ENCODE measurements around the gene INPP5F.
"Not testable (repeated sequence)": the region's sequence is repeated elsewhere in the genome, so short reads cannot be mapped to it uniquely, and the experiment has no call there.

INPP5F gene

DNA sequence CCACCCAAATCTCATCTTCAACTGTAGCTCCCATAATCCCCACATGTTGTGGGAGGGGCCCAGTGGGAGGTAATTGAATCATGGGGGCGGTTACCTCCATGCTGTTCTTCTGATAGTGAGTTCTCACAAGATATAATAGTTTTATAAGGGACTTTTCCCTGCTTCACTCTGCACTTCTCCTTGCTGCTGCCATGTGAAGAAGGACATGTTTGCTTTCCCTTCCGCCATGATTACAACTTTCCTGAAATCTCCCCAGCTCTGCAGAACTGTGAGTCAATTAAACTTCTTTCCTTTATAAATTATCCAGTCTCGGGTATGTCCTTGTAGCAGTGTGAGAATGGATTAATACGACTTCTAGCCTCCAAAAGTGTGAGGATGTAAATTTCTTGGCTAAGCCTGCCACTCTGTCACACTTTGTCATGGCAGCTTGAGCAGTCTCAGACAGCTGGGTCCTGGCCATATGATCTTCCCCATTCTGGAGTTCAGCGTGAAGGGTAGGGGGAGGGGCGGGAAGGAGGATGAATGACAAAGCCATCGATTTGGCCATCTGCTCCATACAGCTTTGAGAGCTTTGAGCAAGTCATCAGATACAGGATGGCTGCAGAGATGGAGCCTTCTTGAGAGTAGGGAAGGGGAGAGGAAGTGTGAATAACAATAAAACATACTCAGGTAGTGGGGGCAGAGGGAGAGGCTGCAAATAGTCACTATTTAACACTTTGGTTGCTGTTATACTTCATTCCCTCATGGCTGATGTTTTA lies 19.1 kb upstream of the INPP5F start:
- DNase-seq = peak; percentile 30

DNA sequence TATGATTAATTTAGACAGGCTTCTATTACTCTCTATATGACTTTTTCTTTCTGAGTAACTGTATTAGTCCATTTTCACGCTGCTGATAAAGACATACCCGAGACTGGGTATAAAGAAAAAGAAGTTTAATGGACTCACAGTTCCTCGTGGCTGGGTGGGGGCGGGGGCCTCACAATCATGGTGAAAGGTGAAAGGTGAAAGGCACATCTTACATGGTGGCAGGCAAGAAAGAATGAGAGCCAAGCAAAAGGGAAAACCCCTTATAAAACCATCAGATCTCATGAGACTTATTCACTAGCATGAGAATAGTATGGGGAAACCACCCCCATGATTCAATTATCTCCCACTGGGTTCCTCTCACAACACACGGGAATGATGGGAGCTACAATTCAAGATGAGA lies 18.5 kb upstream of the INPP5F start:
- DNase-seq = peak; percentile 70

DNA sequence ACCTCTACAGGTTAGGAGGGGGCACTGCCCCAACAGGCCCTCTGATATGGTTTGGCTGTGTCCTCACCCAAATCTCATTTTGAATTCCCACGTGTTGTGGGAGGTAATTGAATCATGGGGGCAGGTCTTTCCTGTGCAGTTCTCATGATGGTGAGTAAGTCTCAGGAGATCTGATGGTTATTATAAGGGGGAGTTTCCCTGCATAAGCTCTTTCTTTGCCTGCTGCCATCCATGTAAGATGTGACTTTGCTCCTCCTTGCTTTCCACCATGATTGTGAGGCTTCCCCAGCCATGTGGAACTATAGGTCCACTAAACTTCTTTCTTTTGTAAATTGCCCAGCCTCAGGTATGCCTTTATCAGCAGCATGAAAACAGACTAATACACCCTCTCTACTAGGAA lies 14.9 kb upstream of the INPP5F start:
- not testable (repeated sequence) for DNase-seq

DNA sequence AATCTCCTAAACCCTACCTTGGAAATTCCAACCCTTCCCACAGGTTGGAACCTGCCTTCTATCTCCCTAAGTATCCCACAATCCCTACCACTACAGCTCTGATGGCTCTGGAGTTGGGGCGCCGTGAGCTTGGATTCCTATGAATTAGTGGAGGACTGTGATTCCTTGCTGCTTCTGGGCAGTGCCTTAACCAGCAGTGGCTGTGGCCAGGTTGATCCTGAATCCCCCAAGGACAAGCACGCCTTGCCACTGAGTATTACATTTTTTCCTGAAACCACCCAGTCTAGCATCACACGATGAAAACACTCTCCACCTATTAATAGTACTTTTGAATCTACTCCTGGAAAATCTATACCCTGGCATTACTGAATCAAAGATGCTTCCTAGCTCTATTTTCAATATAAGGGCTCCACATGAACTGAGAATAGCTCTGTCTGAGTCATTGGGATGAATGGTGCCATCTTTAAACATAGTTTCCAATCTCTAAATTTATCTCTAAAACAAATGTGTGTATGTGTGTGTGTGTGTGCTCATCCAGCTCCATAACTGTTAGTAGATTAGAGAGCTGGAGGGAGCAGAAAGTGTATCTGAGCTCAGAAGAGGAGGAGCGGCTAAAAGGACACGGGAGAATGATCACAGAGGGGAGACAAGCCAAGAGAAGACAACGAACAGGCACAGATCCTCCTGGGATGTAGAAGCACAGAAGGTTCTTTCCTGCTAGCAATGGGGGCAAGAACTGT lies 11.9 kb upstream of the INPP5F start:
- DNase-seq = no peak

DNA sequence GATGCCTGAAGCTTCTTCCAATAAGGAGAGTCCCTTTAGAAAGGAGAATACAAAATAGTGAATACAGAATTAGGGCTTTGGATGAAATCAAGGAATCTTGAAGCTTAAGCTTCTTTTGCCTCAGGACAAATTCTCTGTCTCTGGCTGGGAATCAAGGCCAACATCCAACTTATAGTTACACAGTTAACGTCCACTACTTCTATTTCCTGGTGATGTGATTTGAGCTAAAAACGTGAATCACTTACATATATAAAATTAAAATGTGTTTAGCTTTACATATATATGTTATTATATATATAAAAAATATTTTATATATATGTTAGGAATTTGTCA lies 11.4 kb upstream of the INPP5F start:
- DNase-seq = no peak

DNA sequence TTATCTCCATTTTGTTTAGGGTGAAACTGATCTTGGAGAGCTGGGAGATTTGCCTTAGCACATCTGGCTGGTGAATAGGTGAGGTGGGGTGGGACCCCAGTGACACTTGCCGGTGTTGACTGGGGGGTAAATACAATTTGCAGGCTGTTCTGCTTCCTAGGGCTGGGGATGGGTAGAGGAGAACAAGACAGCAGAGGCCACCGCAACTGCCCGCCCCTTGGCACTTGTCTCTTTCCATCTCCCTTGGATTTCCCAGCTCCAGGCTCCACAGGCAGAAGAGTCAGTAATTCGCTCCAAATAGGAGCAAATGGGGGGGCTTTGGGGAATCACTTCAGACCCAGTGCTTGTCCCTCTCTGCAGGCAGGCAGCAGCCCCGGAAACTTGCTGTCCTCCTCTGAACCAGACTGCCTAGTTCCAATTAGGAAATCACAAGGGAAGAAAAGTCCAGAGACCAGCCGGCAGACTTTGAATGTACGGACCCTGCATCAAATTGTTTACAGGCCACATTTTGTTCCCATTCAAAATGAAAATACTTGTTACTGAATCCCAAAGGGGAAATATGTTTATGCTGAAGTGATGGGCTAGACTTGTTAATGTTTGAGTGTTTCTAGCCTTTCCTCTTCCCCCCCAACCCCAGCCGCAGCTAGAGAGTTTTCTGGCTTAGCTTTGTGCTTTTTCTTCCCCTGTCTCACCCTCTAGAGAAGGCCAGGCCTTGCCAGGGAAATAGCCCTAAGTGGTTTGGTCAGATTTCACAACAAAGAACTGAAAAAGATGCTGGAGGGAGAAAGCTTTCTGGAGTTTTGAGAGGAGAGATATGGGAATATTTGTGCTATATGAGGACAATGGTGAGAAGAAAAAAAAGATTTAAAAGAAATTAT lies 10.0 kb upstream of the INPP5F start:
- DNase-seq = no peak

DNA sequence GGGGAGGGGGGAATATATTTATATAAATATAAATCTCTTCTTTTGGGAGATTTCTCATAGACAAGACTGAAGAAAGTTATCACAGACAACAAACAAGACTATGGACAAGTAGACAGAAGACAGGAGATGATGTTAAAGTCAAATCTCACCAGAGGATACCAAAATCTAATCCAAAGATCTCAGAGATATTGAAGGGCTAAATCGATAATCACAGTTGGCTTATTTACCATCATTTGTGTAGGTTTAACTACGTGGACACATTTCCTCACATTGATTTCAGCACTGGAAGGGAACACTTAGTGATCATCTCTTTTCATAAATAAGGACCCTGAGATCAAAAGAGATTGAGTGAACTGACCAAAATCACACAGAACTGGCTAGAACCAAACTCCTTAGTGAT lies 2.7 kb upstream of the INPP5F start:
- no peak for DNase-seq

DNA sequence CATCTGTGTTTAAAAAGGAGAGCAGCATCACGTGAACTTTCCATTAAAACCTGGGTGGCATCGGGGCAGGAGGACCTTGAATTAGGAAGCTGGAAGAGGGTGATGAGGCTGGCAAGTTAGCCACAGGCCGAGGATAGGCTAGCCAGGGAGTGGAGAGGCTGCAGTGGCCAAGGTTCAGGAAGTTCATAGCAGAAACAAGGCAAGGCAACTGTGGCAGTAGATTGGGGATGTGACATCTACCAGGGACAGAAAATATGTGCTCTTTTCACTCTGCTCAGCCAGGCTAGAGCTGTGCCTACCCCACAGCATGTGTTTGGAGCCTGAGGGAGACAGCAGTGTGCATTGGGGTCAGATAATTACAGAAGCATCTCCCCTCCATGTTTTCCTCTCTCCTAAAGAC lies 2.2 kb upstream of the INPP5F start:
- no peak for DNase-seq

DNA sequence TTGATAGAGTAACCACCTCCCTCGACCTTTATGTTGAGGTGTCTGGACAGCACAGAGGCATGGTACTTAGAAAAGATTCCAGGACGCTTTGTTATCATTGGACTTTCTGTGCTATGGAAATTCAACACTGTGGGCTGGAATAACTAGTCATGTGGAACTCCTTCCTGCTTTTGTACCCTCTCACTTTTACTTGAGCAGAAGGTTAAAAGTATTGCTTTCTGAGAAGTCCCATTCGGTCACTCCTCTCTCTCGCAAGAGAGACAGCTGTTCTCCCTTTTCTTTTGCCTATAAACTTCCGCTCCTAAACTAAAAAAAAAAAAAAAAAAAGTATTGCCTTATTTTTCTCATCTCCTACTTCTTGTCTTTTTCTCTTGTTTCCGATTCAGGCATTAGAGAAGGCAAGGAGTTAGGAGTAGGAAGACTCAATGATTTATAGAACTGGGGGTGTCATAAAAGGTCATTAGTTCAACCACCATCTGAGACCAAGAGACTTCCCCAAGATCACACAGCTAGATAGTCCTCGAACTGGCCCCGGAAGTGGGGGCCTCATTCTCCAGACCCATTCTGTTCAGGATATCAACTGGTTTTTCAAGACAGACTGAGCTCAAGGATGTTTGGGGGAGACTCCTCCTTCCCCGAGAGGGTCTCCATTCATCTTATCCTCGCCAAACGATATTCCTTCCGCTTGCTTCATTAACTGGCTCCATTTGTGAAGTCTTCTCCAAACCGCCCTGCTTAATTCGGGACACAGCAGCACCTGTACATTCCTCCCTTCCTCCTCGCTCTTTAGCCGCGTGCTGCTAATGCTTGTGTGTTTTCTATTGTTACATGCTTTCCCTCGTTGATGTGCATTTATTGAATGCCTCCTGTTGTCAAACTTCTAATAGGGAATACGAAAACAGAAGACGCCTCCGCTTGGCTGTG lies 995 bp upstream of the INPP5F start:
- no peak for DNase-seq

DNA sequence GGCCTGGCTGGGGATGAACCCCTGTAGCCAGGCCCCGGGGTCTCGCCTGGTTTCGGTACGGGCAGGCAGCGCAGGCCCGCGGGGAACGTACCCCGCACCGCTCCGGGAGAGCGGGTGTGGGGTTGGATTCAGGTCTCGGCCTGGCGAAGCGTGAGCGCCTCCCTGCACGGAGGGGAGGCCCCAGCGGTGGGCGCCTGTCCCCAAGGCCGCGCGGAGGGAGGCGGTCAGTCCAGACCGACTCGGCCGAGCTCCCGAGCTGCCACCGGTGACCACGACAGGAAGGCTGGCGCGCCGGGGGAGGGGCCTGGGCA lies 378 bp upstream of the INPP5F start:
- no peak for DNase-seq

DNA sequence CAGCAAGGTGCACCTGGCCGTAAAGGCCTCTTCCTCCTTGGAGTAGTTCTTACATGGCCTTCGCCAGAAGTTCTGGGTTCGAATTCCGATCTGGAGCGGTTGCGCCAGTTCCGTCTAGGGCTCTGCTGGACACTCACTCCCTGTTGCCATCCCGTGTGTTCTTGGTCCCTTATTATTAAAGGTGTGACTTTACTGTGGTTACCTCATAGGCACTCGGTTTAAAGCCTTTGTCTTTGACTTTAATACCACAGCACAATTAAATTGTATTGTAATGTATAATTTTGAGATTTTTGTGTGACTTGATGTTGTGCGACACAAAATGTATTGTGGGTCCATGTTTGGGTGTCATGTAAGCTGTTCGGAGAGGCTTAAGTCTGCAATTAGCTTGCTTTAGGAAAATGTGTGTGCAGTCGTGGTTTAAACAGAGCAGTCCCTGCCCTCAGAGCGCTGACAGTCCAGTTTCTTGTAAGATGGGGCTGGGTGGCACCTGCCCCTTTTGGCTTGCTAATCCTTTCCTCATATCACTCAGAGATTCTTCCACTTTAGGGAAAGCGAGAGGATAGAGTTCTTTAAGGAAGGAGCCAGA lies 919 bp downstream of the INPP5F start:
- peak; percentile 29 for DNase-seq

DNA sequence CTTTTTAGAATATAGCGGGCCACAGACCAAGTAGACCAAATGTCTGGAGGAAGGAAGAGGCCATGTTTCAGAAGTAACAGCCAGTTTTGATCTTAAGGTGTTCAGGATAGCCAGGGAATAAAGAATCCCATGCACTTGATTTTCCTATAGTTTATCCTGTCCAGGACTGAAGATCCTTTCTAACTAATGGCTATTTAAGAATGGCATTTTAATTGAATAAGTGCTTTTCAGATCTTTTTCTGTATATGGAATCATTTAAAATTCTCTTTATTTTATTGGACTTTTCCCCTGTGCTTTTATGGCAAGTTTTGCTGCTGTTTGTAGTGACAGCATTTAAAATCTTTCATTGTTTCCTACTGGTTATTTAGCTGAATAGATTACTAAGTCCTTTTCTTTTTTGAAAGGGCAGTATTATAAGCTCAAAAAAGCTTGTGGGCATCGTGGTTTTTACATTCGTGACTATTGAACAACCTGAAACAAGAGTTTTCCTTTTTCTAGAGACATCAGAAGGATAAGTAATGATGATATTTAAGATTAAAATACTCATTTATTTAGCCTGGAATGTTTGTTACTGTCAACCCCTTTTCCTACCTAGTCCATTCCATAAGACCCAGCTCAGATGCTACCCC lies 2.4 kb downstream of the INPP5F start:
- DNase-seq = no peak

DNA sequence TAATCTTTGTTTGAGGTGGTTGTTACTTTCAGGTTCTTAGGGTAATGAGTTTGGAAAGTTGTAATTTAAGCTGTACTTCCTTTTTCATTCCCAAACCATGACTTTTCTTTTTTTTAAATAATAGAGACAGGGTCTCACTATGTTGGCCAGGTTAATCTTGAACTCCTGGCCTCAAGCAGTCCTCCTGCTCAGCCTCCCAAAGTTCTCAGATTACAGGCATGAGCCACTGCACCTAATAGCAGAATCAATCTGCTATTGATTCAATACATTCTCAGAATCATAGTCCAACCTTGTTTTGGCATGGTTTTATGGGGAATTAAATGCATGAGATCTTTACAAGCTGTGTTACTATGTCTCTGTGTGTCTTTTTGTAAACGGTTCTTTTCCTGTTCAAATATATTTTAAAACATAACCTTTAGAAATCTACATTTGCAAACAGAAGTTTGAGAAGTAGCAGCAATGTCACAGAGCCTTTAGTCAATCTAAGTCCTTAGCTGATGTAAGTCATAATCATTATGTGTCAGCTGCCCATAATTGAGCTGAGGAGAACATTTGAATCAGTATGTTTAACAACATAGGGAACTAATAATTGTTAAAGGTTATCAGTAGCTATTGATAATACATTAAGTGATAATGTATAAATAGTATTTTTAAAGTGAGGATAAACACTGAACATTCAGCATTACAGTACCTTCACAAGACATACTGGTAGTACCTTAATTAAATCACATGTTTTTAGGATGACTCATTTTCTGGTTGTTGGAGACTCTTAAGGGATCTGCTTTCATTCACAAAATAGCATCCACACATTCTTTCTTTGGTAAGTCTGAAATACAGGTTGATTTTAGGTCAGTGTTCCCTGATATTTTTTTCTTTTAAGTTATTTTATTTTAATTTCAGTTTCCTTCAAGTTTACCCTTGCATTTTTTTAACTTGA lies 8.8 kb downstream of the INPP5F start:
- DNase-seq = no peak

DNA sequence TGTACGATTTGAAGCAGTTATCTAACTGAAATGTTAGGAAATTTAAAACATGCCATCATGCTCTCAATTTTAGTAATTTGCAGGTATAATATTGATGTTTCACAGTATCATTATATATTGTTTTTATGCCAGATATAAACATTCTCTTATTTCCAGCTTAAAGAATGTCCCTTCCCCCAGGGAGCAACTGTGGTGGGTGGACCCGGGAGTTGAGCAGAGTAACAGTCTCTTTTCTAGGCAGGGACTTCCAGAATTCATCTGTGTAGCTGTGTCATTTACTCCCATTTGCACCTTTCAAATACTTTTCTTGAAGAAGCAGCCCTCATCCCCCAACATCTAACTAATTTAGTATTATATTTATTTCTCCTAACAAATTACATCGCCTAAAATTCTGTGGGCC lies 9.6 kb downstream of the INPP5F start:
- DNase-seq = no peak

DNA sequence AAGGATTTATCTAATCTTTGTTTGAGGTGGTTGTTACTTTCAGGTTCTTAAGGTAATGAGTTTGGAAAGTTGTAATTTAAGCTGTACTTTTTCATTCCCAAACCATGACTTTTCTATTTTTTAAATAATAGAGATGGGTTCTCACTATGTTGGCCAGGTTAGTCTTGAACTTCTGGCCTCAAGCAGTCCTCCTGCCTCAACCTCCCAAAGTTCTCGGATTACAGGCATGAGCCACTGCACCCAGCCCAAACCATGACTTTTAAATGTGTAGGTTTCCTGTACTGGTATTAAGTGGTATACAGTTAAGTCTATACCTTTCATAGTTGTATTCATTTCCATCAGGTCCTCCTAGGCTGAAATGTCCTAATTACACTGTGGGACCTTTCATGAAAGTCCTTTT lies 10.4 kb downstream of the INPP5F start:
- no peak for DNase-seq

DNA sequence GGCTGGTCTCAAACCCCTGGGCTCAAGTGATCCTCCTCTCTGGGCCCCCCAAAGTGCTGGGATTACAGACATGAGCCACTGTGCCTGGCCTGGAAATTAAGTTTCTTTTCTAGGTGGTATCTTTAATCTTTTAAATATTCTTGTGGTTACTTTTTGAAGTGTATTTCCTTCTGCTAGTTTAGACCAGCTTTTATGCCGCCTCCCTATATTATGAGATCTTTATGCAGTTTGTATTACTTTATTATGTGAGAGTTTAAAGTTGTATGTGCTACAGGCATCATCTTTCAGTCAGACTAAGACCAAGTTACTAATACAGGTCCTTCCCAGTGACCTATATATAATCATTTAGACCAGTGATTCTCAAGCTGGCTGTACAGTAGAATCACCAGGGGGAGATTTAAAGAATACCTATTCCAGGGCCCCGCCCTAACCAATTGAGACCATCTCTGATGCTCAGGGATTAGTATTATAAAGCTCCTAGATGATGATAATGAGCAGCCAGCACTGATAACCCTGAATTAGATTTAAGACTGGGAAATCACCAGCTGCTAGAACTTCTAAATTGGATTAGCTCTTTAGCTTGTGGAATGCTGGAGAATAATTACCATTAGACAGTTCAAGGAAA lies 11.3 kb downstream of the INPP5F start:
- DNase-seq = no peak

DNA sequence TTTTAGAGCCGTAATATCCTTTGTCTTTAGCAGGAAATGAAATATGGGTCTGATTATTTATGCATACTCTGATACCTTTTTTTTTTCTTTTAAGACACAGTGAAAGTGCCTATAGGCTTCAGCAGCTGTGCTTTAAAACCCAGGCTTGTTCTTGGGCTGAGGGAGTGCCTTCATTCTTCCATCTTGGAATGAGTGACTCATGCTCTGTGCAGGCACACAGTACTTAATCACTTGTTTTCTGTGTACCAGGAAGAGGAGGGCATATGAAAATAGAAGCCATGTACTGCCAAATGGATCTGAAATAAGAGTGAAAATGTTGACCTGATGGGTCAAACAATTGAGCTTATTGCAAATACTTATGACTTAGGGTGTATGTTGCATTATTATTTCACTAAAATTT lies 12.0 kb downstream of the INPP5F start:
- DNase-seq = peak; percentile 30

DNA sequence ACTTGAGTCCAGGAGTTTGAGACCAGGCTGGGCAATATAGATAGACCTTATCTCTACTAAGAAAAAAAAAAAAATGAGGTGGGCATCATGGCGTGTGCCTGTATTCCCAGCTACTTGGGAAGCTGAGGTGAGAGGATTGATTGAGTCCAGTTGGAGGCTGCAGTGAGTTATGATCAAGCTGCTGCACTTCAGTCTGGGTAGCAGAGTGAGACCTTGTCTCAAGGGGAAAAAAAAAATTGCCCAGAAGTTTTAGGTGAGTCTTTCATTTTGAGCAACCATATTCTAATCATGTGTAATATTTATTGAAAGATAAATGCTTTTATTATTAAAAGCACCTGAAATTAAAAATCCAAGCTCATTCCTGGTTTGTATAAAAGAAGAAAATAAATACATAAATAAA lies 13.1 kb downstream of the INPP5F start:
- no peak for DNase-seq

DNA sequence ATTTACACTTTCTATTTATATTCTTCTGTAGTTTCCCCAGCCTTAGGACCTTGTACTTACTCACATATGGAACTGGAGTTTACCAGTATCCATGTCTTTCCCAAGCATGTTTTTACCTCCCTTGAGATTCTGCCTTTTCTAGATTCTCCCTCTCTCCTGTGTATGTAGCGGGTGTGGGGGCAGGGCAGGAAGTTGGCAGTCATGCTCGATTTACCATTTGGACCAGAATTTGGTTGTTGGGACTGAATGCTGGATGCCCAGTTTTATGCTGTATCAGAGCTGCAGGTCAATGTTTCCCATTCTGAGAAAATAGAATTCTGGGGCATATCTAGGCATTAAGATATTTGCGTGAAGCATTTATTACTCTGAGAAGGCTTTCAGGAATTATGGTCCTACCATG lies 14.2 kb downstream of the INPP5F start:
- DNase-seq = no peak

DNA sequence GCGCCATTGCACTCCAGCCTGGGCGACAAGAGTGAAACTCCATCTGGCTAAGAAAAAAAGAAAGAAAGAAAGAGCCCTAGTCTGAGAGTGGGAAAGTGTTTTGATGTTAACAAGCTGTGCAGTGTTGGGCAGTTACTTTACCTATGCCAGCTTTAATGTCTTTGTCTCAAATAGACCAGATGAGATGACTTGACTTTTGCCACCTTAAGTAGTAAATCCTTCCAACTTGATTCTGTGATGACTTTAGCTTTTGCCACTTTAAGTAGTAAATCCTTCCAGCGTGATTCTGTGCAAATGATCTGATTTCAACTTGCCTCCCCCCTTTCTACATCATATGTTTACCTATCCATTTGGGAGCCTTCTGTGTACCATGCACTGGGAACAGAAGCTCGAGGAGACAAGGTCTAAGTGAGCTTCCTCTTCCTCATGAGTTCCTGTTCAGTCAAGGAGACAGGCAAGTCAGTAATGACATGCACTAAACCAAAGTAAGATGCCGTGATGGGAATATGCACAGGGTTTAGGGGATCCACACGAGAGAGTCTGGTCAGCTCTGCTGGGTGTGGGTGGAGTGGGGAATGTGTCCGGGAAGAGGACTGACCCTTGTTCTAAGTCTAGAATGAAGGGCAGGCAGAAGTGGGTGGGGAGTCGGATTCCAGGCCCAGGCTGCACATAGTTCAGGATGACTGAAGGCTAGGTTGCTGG lies 17.2 kb downstream of the INPP5F start:
- DNase-seq = no peak
